UCSD-AML1 (cell line): ENCODE data around the gene KCNIP3.

Source experiments
- DNase-seq: peaks from one replicate; lab custom pipeline; 2025; ENCODE audit not compliant: unreplicated experiment; lab: John Stamatoyannopoulos, UW

KCNIP3 gene

GRCh38 chr2:95274291-95275150, 22.6 kb upstream of the KCNIP3 start, which contains the start of gene PROM2:
PROM2 (plus strand) TSS chr2:95274449; CDS start chr2:95274586, 137 bp downstream.
- no peak for DNase-seq

GRCh38 chr2:95275151-95275515, 22.0 kb upstream of the KCNIP3 start:
- DNase-seq = no peak

DNA sequence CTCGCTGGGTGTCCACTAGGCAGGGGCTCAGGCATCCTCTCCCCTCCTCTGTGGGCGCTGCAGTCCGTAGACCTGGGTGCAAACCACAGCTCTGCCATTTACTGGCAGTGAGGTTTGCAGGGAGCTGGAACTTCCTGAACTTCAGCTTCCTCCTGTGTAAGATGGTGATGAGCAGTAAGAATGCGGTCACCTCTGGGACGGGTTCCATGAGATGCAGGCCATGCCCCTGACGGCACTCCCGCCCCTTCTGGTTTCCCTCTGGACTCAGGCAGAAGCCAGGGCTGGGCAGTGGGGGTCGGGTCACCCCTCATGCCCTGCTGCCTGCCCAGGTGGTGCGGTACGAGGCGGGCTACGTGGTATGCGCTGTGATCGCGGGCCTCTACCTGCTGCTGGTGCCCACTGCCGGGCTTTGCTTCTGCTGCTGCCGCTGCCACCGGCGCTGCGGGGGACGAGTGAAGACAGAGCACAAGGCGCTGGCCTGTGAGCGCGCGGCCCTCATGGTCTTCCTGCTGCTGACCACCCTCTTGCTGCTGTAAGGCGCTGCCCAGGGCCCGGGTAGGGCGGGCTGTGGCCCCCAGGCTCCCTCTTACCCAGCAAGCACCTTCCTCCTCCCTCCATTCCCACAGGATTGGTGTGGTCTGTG, 21.4 kb upstream of the KCNIP3 start:
- DNase-seq = no peak

DNA sequence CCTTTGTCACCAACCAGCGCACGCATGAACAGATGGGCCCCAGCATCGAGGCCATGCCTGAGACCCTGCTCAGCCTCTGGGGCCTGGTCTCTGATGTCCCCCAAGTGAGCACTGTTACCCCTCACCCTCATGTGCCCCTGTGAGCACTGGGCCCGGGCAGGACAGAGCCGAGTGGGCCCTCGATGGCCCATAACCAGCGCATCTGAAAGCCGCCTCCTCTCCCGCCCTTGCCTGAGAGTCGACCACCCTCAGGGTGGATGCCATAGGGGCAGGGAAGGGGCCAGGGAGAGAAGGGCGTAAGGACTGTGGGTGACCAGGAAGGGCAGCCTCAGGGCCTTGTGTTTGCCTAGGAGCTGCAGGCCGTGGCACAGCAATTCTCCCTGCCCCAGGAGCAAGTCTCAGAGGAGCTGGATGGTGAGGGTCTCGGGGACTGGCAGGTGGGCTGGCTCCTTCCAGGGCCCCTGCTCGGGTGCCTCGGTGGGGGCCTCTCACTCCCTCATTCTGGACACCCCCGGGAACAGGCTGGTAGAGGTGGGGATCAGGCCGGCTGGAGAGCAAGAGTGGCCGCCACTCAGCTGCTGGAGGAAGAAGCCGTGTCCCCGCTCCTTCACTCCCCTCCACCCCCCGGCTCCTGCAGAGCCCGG, 20.8 kb upstream of the KCNIP3 start:
- no peak for DNase-seq

DNA sequence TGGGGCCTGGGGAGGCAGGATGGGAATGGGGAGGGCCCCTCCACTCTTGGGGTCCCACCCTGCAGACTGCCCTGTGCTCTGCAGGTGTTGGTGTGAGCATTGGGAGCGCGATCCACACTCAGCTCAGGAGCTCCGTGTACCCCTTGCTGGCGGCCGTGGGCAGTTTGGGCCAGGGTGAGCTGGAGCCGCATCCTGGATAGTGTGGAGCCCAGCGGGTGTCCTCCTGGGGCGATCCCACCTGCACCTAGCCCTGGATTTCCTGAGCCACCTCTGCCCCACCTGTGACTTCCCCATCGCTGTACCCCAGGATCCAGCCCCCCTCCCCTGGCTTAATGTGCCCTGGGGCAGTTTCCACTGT, 20.3 kb upstream of the KCNIP3 start:
- DNase-seq = no peak

DNA sequence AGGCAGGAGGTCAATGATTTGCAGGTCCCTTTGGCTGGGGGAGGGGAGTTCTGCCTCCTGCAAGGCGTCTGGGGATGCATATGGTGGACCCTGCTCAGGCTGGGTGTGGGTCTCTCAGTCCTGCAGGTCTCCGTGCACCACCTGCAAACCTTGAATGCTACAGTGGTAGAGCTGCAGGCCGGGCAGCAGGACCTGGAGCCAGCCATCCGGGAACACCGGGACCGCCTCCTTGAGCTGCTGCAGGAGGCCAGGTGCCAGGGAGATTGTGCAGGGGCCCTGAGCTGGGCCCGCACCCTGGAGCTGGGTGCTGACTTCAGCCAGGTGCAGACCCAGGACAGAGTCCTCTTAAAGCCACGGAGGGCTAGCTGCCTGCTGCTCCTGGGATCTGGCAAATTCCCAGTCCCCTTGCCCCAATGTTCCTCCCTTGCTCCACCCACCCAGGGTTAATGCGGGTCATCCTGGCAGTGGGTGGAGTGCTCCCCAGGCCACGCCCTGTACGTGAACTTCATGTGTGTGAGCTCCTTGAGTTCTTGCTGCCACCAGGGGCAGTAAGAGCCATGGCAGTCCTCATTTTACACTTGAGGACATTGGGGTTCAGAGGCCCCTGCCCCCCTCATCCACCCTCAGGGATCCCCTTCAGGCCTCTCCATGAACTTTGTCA, 19.8 kb upstream of the KCNIP3 start:
- DNase-seq = no peak

DNA sequence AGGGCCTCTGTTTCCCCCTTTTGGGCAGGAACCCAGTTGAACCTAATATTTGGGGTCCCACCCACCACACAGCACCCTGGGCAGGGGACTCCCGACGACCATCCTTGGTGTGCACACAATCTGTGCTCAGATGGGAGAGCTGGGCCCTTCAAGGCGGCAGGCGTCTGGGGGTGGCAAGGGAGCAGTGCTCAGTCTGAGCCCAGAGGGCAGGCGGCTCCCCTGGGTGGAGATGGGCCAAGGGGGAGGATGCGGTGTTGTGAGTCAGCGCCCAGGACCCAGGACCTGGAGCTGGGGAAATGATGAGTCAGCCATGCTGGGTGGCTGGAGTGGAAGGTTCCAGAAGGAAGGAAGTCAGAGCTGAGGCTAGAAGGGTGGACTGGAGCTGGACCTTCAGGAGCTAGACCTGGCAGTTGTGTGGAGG, 19.1 kb upstream of the KCNIP3 start:
- DNase-seq = no peak

GRCh38 chr2:95278637-95279225, 18.4 kb upstream of the KCNIP3 start:
- no peak for DNase-seq

- DNase-seq = no peak
Measured at GRCh38 chr2:95279435-95280035, 17.6 kb upstream of the KCNIP3 start.

DNA sequence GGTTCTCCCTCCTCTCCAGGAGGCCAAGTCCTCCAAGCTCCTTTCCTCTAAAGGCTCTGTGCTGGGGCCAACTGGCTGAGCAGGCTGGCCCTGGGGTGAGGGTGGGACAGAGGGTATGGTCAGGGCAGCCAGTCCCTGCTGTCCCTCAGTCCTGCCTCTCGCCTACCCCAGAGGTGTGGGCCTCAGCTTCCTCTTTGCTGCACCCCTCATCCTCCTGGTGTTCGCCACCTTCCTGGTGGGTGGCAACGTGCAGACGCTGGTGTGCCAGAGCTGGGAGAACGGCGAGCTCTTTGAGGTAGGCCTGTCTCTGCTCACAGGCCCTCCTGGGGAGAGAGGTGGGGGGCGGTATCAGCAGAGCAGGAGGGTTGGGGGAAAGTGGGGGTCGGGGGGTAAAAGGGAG, 16.1 kb upstream of the KCNIP3 start:
- no peak for DNase-seq

- no peak for DNase-seq
Measured at GRCh38 chr2:95281786-95282185, 15.4 kb upstream of the KCNIP3 start.

GRCh38 chr2:95282458-95282857, 14.7 kb upstream of the KCNIP3 start:
- DNase-seq = no peak

GRCh38 chr2:95283562-95283961, 13.6 kb upstream of the KCNIP3 start:
- DNase-seq = no peak

GRCh38 chr2:95284886-95285541, 12.1 kb upstream of the KCNIP3 start:
- DNase-seq = no peak

DNA sequence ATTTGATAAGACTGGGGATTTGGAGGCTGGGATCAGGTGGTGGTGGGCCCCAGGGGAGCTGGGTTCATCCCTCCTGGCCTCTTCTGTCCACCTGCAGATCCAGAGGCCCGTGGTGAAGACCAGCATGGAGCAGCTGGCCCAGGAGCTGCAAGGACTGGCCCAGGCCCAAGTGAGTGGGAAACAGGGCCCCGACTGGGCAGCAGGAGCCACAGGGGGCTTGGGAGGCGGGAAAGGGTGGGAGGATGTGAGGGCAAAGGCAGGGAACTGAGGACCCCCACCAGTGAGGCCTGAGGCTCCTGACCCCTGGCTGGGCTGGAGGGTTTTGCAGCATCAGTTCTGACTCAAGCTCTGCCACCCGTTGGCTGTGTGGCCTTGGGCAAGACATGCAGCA, 11.6 kb upstream of the KCNIP3 start:
- DNase-seq = no peak

DNA sequence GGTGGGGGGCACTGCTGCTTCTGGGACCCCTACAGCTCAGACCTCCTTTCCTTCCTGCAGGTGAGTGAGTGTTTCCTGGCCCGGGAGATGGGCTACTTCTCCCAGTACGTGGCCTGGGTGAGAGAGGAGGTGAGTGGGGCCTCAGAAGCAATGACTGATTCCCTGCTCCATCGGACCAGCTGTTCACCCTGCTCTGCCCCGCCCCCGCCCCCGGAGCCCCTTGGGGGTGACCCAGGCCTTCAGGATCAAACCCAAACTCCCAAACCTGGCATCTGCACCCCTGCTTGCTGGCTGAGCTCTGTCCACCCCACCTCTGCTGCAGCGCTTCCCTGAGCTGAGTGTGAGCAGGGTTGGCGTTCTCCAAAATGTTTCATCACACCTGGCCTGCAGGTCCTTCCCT, 9.8 kb upstream of the KCNIP3 start:
- DNase-seq = no peak

- no peak for DNase-seq
Measured at GRCh38 chr2:95287806-95288205, 9.3 kb upstream of the KCNIP3 start.

DNA sequence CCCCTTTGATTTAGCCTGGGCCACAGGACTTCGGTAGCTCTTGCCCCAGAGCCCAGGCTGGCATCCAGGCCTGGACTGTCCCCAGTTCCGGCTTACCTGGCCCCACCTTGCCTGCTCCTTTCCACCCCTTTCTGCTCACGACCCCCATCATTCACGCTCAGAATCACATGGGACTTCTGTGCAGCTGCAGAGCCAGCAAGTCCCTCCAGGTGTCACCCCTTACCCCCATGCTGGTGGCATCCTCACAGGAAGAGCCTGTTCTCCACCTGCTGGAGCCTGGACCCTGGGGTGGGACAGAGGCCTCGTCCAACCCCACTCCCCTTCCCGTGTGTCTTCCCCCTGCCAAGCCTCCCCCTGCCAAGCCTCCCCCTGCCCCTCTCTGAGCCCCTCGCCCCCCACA, 7.9 kb upstream of the KCNIP3 start:
- DNase-seq = no peak

- no peak for DNase-seq
Measured at GRCh38 chr2:95291222-95291621, 5.9 kb upstream of the KCNIP3 start.

- DNase-seq = no peak
Measured at GRCh38 chr2:95292623-95293260, 4.4 kb upstream of the KCNIP3 start.
